ENCODE measurements around the gene MYO9A. TPM values are rescaled to one million over a fixed set of nuclear protein-coding genes. Genes with fewer than 3 reads are reported as not detected.
A peak's percentile ranks its signal among the peaks of the same experiment; 100 is the strongest.

Gene MYO9A
- total RNA-seq, 1 donor = 59.0 TPM

- Histone ChIP-seq H3K27ac (ENCODE audit: low read depth, low read length) (no peak overlapping the region), H3K4me3 (ENCODE audit: insufficient read depth, low read length) (no peak overlapping the region), H3K27me3 (ENCODE audit: insufficient read depth, low read length) (no peaks in the 10 kb centered on the region), H3K36me3 (ENCODE audit: insufficient read depth, low read length) (peaks cover 6% of the 10 kb centered on the region), H4K20me1 (ENCODE audit: insufficient read depth, low read length) (peaks cover 3% of the 10 kb centered on the region), H3K4me1 (ENCODE audit: insufficient read depth, low read length) (peaks cover under 1% of the 10 kb centered on the region), H2AFZ (ENCODE audit: low read length) (no peak overlapping the region), H3K79me2 (ENCODE audit: insufficient read depth, low read length) (peaks cover 57% of the 10 kb centered on the region), H3K9me3 (ENCODE audit: low read depth, low read length) (no peaks in the 10 kb centered on the region), H3K4me2 (ENCODE audit: insufficient read depth, low read length) (no peak overlapping the region)
- TF ChIP-seq CTCF (IDR thresholded peaks at IDR 0.05; ENCODE audit: extremely low read depth, low read depth, low read length) = no peak
- DNase-seq (ENCODE audit: insufficient read length, low spot score, missing footprints) = peak; percentile 46
Observed at GRCh38 chr15:72042054-72042453, 75.9 kb downstream of the MYO9A start.

DNA sequence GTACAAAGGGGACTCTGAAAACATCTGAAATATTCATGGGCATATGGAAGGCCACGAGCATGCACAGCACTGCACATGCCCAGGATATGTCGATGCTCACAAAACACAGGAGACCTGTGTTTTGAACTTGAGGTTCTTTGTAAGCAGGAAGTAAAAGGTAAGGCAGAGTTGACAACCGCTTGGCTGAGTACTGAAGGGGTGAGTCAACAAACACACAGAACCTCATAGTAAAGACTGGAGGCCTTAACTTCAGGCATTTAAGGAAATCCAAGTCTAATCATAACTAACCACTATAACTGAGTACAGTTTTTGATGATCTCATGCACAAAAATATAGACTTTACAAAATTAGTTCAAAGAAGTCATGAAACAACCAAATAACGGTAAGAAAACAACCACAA is 80.6 kb downstream of the MYO9A start:
- H3K9me3 ChIP-seq (ENCODE audit: low read depth, low read length) = no peaks in the 10 kb centered on the region
- no peaks in the 10 kb centered on the region for H3K27me3 ChIP-seq (ENCODE audit: insufficient read depth, low read length)
- H4K20me1 ChIP-seq (ENCODE audit: insufficient read depth, low read length) = peaks cover 11% of the 10 kb centered on the region
- no peak for TF ChIP-seq CTCF (IDR thresholded peaks at IDR 0.05; ENCODE audit: extremely low read depth, low read depth, low read length)
- no peak overlapping the region for H3K4me3 ChIP-seq (ENCODE audit: insufficient read depth, low read length)
- H3K36me3 ChIP-seq (ENCODE audit: insufficient read depth, low read length) = no peaks in the 10 kb centered on the region
- H2AFZ ChIP-seq (ENCODE audit: low read length) = no peak overlapping the region
- peak; percentile 35 for DNase-seq (ENCODE audit: insufficient read length, low spot score, missing footprints)
- no peak overlapping the region for H3K27ac ChIP-seq (ENCODE audit: low read depth, low read length)
- no peak overlapping the region for H3K4me2 ChIP-seq (ENCODE audit: insufficient read depth, low read length)
- peaks cover 8% of the 10 kb centered on the region for H3K4me1 ChIP-seq (ENCODE audit: insufficient read depth, low read length)
- peaks cover 74% of the 10 kb centered on the region for H3K79me2 ChIP-seq (ENCODE audit: insufficient read depth, low read length)

GRCh38 chr15:72034859-72035650 is 82.9 kb downstream of the MYO9A start:
- H3K36me3 ChIP-seq (ENCODE audit: insufficient read depth, low read length) = no peaks in the 10 kb centered on the region
- no peak overlapping the region for H3K4me3 ChIP-seq (ENCODE audit: insufficient read depth, low read length)
- no peak for DNase-seq (ENCODE audit: insufficient read length, low spot score, missing footprints)
- H3K27me3 ChIP-seq (ENCODE audit: insufficient read depth, low read length) = no peaks in the 10 kb centered on the region
- H3K79me2 ChIP-seq (ENCODE audit: insufficient read depth, low read length) = peaks cover 70% of the 10 kb centered on the region
- H4K20me1 ChIP-seq (ENCODE audit: insufficient read depth, low read length) = peaks cover 11% of the 10 kb centered on the region
- H3K9me3 ChIP-seq (ENCODE audit: low read depth, low read length) = no peaks in the 10 kb centered on the region
- no peak overlapping the region for H2AFZ ChIP-seq (ENCODE audit: low read length)
- no peak overlapping the region for H3K4me2 ChIP-seq (ENCODE audit: insufficient read depth, low read length)
- TF ChIP-seq CTCF (IDR thresholded peaks at IDR 0.05; ENCODE audit: extremely low read depth, low read depth, low read length) = no peak
- H3K27ac ChIP-seq (ENCODE audit: low read depth, low read length) = no peak overlapping the region
- H3K4me1 ChIP-seq (ENCODE audit: insufficient read depth, low read length) = peaks cover 8% of the 10 kb centered on the region

DNA sequence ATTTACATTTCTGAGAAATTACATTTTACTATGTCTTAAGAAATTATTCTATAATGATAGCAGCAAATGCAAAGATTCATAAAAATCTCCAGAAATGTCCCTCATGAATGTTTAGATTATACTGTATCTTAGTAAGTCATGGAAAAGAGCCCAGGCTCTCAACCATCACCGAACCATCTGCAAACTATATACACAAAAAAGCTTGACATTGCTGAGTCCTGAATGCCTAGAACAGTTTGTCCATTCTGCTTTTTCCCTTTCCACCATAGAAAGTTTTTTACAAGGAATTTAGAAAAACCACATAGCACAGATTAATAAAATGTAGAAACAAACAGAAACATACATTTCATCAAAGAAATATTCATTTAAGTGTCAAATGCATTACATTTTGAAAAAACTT is 83.6 kb downstream of the MYO9A start:
- Histone ChIP-seq H3K4me1 (ENCODE audit: insufficient read depth, low read length) (peaks cover 8% of the 10 kb centered on the region), H3K4me3 (ENCODE audit: insufficient read depth, low read length) (no peak overlapping the region), H2AFZ (ENCODE audit: low read length) (no peak overlapping the region), H3K79me2 (ENCODE audit: insufficient read depth, low read length) (peaks cover 65% of the 10 kb centered on the region), H4K20me1 (ENCODE audit: insufficient read depth, low read length) (peaks cover 11% of the 10 kb centered on the region), H3K27ac (ENCODE audit: low read depth, low read length) (no peak overlapping the region), H3K36me3 (ENCODE audit: insufficient read depth, low read length) (no peaks in the 10 kb centered on the region), H3K27me3 (ENCODE audit: insufficient read depth, low read length) (no peaks in the 10 kb centered on the region), H3K4me2 (ENCODE audit: insufficient read depth, low read length) (no peak overlapping the region), H3K9me3 (ENCODE audit: low read depth, low read length) (no peaks in the 10 kb centered on the region)
- DNase-seq (ENCODE audit: insufficient read length, low spot score, missing footprints) = no peak
- no peak for TF ChIP-seq CTCF (IDR thresholded peaks at IDR 0.05; ENCODE audit: extremely low read depth, low read depth, low read length)
